Calu3 (cell line): ENCODE data around the gene PDLIM5. TPM values are rescaled to one million over a fixed set of nuclear protein-coding genes. Genes with fewer than 3 reads are reported as not detected.

Source experiments
- BruUV-seq: library from RNA; stranded (reverse); fragments of 400-500 nt; replicated peaks from 2 replicates; lab custom pipeline; 2021; lab: Mats Ljungman, UMichigan
- CTCF ChIA-PET: fragments of 300-600 bp; sonication (Branson Sonifier 250); formaldehyde crosslinking; loops from one replicate; lab custom pipeline; 2022; ENCODE audit warnings: antibody characterized with exemption; lab: Charles Lee
- DNase-seq: peaks from one replicate; pipeline ENCODE4 v3.0.0; 2022
- H3K27ac Mint-ChIP-seq: one replicate; pipeline ENCODE4 v1.8.0; 2022; ENCODE audit warnings: mixed read lengths; ENCODE audit not compliant: unreplicated experiment
- H3K27me3 Mint-ChIP-seq: one replicate; pipeline ENCODE4 v1.8.0; 2022; ENCODE audit warnings: mixed read lengths; ENCODE audit not compliant: unreplicated experiment
- H3K36me3 Mint-ChIP-seq: one replicate; pipeline ENCODE4 v1.8.0; 2022; ENCODE audit warnings: mild to moderate bottlenecking, moderate library complexity, mixed read lengths; ENCODE audit not compliant: insufficient read depth, unreplicated experiment
- H3K4me1 Mint-ChIP-seq: one replicate; pipeline ENCODE4 v1.8.0; 2022; ENCODE audit warnings: mild to moderate bottlenecking, low read depth, mixed read lengths; ENCODE audit not compliant: unreplicated experiment
- H3K4me3 Mint-ChIP-seq: one replicate; pipeline ENCODE4 v1.8.0; 2022; ENCODE audit warnings: mild to moderate bottlenecking, low read depth, moderate library complexity, mixed read lengths; ENCODE audit not compliant: unreplicated experiment
- H3K9me3 Mint-ChIP-seq: one replicate; pipeline ENCODE4 v1.8.0; 2022; ENCODE audit warnings: low read depth, mixed read lengths; ENCODE audit not compliant: unreplicated experiment
- intact Hi-C: fragments of 100-400 bp; cut with micrococcal nuclease; formaldehyde crosslinking; loops from one replicate; pipeline ENCODE4 v1.10.0; 2022; ENCODE audit not compliant: unreplicated experiment
- total RNA-seq: library from RNA; stranded (reverse); gene quantifications from 2 replicates; pipeline ENCODE4 v1.2.3, GENCODE V29; 2022
- TF ChIP-seq, protein P1 (sequence below): fragments of 200-600 bp; IDR thresholded peaks from one replicate; pipeline ENCODE4 v1.8.0; 2022; ENCODE audit warnings: antibody characterized with exemption; ENCODE audit not compliant: unreplicated experiment

PDLIM5 gene
- total RNA-seq, 1 experiment from 2014 or later, result 122 TPM

DNA sequence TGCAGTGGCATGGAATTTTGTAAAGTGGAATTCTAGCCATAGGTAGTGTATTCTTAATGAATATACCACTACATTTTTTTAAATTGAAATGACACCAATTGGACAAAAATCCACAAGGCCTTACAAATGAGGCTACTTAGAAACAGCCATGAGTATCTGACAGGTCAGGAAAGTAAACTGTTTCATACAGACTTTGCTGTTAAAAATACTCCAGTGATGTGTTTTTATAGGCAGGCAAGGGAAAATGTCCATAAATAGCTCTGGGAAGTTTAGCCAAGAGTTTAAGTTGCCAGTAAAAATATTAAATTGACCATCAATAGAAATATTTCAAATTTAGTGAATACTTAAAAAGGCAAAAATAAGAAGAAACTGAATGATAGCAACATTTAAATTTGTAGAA is 41.8 kb upstream of the PDLIM5 start:
- DNase-seq, result no peak
- Mint-ChIP-seq H3K4me3 (no peak overlapping the region), H3K27me3 (no peaks in the 10 kb centered on the region), H3K36me3 (no peaks in the 10 kb centered on the region), H3K9me3 (no peaks in the 10 kb centered on the region), H3K4me1 (peaks cover 35% of the 10 kb centered on the region), H3K27ac (no peak overlapping the region)
- TF ChIP-seq, protein P1, sequence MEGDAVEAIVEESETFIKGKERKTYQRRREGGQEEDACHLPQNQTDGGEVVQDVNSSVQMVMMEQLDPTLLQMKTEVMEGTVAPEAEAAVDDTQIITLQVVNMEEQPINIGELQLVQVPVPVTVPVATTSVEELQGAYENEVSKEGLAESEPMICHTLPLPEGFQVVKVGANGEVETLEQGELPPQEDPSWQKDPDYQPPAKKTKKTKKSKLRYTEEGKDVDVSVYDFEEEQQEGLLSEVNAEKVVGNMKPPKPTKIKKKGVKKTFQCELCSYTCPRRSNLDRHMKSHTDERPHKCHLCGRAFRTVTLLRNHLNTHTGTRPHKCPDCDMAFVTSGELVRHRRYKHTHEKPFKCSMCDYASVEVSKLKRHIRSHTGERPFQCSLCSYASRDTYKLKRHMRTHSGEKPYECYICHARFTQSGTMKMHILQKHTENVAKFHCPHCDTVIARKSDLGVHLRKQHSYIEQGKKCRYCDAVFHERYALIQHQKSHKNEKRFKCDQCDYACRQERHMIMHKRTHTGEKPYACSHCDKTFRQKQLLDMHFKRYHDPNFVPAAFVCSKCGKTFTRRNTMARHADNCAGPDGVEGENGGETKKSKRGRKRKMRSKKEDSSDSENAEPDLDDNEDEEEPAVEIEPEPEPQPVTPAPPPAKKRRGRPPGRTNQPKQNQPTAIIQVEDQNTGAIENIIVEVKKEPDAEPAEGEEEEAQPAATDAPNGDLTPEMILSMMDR, result no peak
- BruUV-seq, result no TSS peak
- CTCF ChIA-PET, result no interaction called here
- intact Hi-C loops, result loop anchor here (10.0 kb wide), 1 partner anchor 325 kb away; no protein-coding TSS in a partner anchor

DNA sequence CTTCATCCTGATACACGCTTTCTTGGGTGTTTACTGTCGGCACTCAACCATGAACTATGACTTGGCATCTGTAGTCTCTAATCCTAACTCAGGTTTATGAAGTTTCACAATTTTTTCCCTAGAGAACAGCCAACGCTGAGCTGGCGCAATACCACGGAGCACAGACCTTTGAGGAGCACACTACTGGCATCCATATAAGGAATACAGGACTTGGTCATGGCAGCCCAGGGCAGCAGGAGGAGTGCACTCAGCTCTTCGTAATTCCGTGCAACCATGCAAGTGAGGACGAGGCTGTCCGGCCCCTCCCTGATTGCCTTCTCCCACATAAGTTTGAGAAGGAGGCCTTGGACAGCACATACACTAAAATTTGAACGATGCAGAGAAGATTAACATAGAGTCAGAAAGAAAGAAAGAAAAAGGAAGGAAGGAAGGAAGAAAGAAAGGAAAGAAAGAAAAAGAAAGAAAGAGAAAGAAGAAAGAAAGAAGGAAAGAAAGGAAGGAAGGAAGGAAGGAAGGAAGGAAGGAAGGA is 41.0 kb upstream of the PDLIM5 start:
- Mint-ChIP-seq H3K4me3 (no peak overlapping the region), H3K36me3 (no peaks in the 10 kb centered on the region), H3K9me3 (no peaks in the 10 kb centered on the region), H3K27ac (no peak overlapping the region), H3K4me1 (peaks cover 35% of the 10 kb centered on the region), H3K27me3 (no peaks in the 10 kb centered on the region)
- DNase-seq, result no peak
- intact Hi-C loops, result no loop called here
- TF ChIP-seq, protein P1, result no peak
- no TSS peak for BruUV-seq
- CTCF ChIA-PET, result no interaction called here

DNA sequence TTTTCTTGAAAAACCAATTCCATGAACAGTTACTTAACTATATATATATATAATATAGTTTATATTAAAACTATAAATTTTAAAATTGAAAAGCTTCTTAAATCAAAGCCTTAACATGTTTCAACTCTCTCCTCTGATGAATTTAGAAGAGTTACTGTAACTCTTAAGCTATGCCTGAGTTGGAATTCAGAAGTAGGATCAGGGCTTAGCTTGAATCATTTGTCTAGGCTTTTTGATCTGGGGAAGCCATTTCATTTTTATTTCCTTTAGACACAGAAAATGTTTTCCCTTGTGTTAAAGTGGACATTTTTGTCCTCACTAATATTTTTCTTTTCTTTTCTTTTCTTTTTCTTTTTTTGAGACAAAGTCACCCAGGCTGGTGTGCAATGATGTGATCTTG is 40.4 kb upstream of the PDLIM5 start:
- CTCF ChIA-PET, result no interaction called here
- DNase-seq, result no peak
- BruUV-seq, result no TSS peak
- peaks cover 35% of the 10 kb centered on the region for H3K4me1 Mint-ChIP-seq
- H3K36me3 Mint-ChIP-seq, result no peaks in the 10 kb centered on the region
- no peaks in the 10 kb centered on the region for H3K9me3 Mint-ChIP-seq
- H3K27ac Mint-ChIP-seq, result no peak overlapping the region
- H3K27me3 Mint-ChIP-seq, result no peaks in the 10 kb centered on the region
- intact Hi-C loops, result no loop called here
- TF ChIP-seq, protein P1, result no peak
- H3K4me3 Mint-ChIP-seq, result no peak overlapping the region

DNA sequence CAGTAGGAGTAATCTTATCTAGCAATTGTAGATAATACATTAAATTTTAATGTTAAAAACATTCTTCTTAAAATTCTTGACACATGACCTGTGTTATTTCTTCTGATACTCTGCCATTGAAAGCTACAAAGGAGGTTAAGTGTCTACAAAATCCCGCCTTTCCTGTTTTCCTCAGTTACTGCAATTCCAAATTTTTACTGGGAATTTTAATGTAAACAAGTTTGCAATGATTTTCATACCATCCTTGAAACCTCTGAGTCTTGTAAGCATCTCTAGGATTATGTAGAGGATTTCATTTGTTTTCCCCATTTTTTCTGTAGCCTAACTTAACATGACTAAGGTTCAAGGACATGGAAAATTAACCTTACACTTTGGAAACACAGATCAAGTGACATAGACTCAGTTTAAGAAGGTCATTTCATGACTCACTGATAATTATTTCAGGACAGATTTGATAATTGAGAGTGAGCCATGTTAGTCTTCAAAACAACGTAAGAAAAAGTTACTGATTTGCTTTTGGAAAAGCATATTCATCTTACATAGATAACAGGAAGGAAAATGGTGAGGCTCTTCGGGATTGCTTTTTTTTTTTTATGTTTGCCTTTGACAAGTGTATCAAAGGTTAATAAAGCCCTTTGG is 39.6 kb upstream of the PDLIM5 start:
- peak overlapping the region; percentile 81 for H3K27ac Mint-ChIP-seq
- BruUV-seq, result no TSS peak
- no peak for DNase-seq
- TF ChIP-seq, protein P1, result no peak
- CTCF ChIA-PET, result no interaction called here
- intact Hi-C loops, result loop anchor here (2.0 kb wide), 1 partner anchor 43 kb away; no protein-coding TSS in a partner anchor
- no peaks in the 10 kb centered on the region for H3K36me3 Mint-ChIP-seq
- H3K27me3 Mint-ChIP-seq, result no peaks in the 10 kb centered on the region
- H3K9me3 Mint-ChIP-seq, result no peaks in the 10 kb centered on the region
- H3K4me3 Mint-ChIP-seq, result peak overlapping the region; percentile 54
- H3K4me1 Mint-ChIP-seq, result peaks cover 35% of the 10 kb centered on the region
